ENCODE data around the gene ATP6AP1.

- no peak for TF ChIP-seq CTCF (IDR thresholded peaks at IDR 0.05; ENCODE audit: insufficient read depth, low read length, poor library complexity, severe bottlenecking)
- no peak for TF ChIP-seq EZH2phosphoT487 (conservative IDR thresholded peaks at IDR 0.05; ENCODE audit: low read length)
These were observed 31.2 kb upstream of the ATP6AP1 start for GRCh38 chrX:154396973-154397887.
